Raji (cell line): ENCODE data around the gene PVR.

Experiments
- POLR2A ChIP-seq: IDR thresholded peaks from 2 replicates; pipeline ENCODE4 v1.6.1; 2011; ENCODE audit warnings: low read depth, low read length, control low read depth; ENCODE audit not compliant: insufficient read depth

PVR gene

GRCh38 chr19:44635581-44636438, 7.9 kb upstream of the PVR start:
- no peak for TF ChIP-seq POLR2A

- TF ChIP-seq POLR2A, result no peak
Observed at GRCh38 chr19:44636439-44637389, 7.0 kb upstream of the PVR start.

- TF ChIP-seq POLR2A, result no peak
Observed at GRCh38 chr19:44637390-44637764, 6.3 kb upstream of the PVR start.

GRCh38 chr19:44640518-44640917, 3.2 kb upstream of the PVR start:
- TF ChIP-seq POLR2A, result no peak

GRCh38 chr19:44641501-44642265, 2.0 kb upstream of the PVR start:
- TF ChIP-seq POLR2A, result no peak

GRCh38 chr19:44642377-44642776, 1.3 kb upstream of the PVR start:
- TF ChIP-seq POLR2A, result no peak

- no peak for TF ChIP-seq POLR2A
Observed at GRCh38 chr19:44644402-44645016, 799 bp downstream of the PVR start.

GRCh38 chr19:44645407-44646048, 1.8 kb downstream of the PVR start:
- no peak for TF ChIP-seq POLR2A

- TF ChIP-seq POLR2A, result no peak
Observed at GRCh38 chr19:44646049-44646416, 2.3 kb downstream of the PVR start.

GRCh38 chr19:44647144-44647543, 3.4 kb downstream of the PVR start:
- no peak for TF ChIP-seq POLR2A

GRCh38 chr19:44648631-44649251, 5.0 kb downstream of the PVR start:
- TF ChIP-seq POLR2A, result no peak

- TF ChIP-seq POLR2A, result no peak
Observed at GRCh38 chr19:44649578-44650145, 6.0 kb downstream of the PVR start.

GRCh38 chr19:44653343-44653742, 9.6 kb downstream of the PVR start:
- TF ChIP-seq POLR2A, result no peak

- no peak for TF ChIP-seq POLR2A
Observed at GRCh38 chr19:44653977-44654774, 10.5 kb downstream of the PVR start.
